ENCODE measurements around the gene TMPRSS15.

DNA sequence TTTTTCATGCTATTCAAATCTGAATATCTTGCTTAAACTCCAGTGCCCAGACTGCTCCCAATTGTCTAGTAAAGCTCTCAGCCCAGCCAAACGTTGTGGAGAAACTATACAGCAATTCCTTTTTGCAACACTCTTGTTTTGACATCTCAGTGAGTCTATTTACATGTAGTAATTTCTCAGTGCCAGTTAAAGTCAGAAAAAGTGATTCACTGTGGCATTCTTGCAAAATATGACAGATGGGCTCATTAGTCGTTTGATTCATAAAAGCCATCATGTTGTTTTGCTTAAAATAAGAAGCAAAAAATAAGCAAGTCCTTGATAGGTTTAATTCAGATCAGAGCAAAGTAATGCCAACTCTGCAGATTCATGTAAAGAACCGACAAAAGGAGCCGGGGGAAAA lies 20.7 kb upstream of the TMPRSS15 start:
- TF ChIP-seq, protein P1, sequence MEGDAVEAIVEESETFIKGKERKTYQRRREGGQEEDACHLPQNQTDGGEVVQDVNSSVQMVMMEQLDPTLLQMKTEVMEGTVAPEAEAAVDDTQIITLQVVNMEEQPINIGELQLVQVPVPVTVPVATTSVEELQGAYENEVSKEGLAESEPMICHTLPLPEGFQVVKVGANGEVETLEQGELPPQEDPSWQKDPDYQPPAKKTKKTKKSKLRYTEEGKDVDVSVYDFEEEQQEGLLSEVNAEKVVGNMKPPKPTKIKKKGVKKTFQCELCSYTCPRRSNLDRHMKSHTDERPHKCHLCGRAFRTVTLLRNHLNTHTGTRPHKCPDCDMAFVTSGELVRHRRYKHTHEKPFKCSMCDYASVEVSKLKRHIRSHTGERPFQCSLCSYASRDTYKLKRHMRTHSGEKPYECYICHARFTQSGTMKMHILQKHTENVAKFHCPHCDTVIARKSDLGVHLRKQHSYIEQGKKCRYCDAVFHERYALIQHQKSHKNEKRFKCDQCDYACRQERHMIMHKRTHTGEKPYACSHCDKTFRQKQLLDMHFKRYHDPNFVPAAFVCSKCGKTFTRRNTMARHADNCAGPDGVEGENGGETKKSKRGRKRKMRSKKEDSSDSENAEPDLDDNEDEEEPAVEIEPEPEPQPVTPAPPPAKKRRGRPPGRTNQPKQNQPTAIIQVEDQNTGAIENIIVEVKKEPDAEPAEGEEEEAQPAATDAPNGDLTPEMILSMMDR (optimal IDR thresholded peaks at IDR 0.05 in 1 of 3, IDR thresholded peaks at IDR 0.05 in 1 of 3, conservative IDR thresholded peaks at IDR 0.05 in 1 of 3; ENCODE audit: extremely low read depth in 1 of 3, insufficient read depth in 2 of 3, low read length in 3 of 3): no peak
- TF ChIP-seq EZH2 (IDR thresholded peaks at IDR 0.05; ENCODE audit: low read length): no peak

All from keratinocyte (primary cell).